Lung (tissue), 12 donors: ENCODE measurements around the gene C1GALT1. TPM values are rescaled to one million over a fixed set of nuclear protein-coding genes. Genes with fewer than 3 reads are reported as not detected.

ENCODE experiments used
- ATAC-seq: fragments of 200-7000 bp; cut with Tn5 transposase; one replicate; pipeline ENCODE4 v1.9.1; 2020; ENCODE audit warnings: moderate number of reproducible peaks; ENCODE audit not compliant: insufficient read depth, low FRiP score
- DNase-seq, 3 donors: peaks; one replicate each; pipeline ENCODE4 v3.0.0-alpha.2; 2013 to 2017
- H3K27ac ChIP-seq, 2 donors: one replicate each; pipeline ENCODE4 v1.5.1; 2013; ENCODE audit warnings: mild to moderate bottlenecking in 2 of 2, moderate library complexity in 2 of 2, control low read depth in 1 of 2, inconsistent platforms in 1 of 2, low read depth in 1 of 2, low read length in 1 of 2
- H3K27me3 ChIP-seq, 3 donors: one replicate each; pipeline ENCODE4 v1.5.1; 2013; ENCODE audit warnings: low read length in 2 of 3; ENCODE audit not compliant: control insufficient read depth in 3 of 3, insufficient read depth in 3 of 3
- H3K36me3 ChIP-seq, 4 donors: one replicate each; pipeline ENCODE4 v1.5.1; 2013; ENCODE audit warnings: low read length in 4 of 4, mild to moderate bottlenecking in 1 of 4, moderate library complexity in 1 of 4; ENCODE audit not compliant: control insufficient read depth in 4 of 4, insufficient read depth in 4 of 4
- H3K4me1 ChIP-seq, 5 donors: one replicate each; pipeline ENCODE4 v1.5.1; 2013; ENCODE audit warnings: low read length in 5 of 5, mild to moderate bottlenecking in 2 of 5, moderate library complexity in 1 of 5; ENCODE audit not compliant: control insufficient read depth in 5 of 5, insufficient read depth in 5 of 5
- H3K4me3 ChIP-seq: one replicate; pipeline ENCODE4 v1.5.1; 2013; ENCODE audit warnings: mild to moderate bottlenecking, control low read depth, moderate library complexity
- H3K9ac ChIP-seq, 2 donors: one replicate each; pipeline ENCODE4 v1.5.1; 2013; ENCODE audit warnings: low read length in 2 of 2, control low read depth in 1 of 2; ENCODE audit not compliant: insufficient read depth in 1 of 2
- H3K9me3 ChIP-seq, 4 donors: one replicate each; pipeline ENCODE4 v1.5.1; 2013; ENCODE audit warnings: low read length in 3 of 4, mild to moderate bottlenecking in 1 of 4, moderate library complexity in 1 of 4; ENCODE audit not compliant: control insufficient read depth in 4 of 4, insufficient read depth in 3 of 4
- WGBS, 2 donors: extraction: QIAGEN DNeasy Blood & Tissue Kit; methylation state at CpG; one replicate each; pipeline ENCODE4 v1.1.7; 2013; 5-methylcytosine and 5-hydroxymethylcytosine counted together
- polyA plus RNA-seq, 2 donors: library from polyadenylated mRNA; stranded (reverse); fragments of 200-250 nt; gene quantifications; one replicate each; pipeline ENCODE4 v1.2.1, GENCODE V29; 2013
- total RNA-seq, 2 donors: library from RNA; depleted of rRNA in 1 of 2; stranded (reverse); fragments of >200 nt in 1 of 2; gene quantifications; one replicate each; pipeline ENCODE4 v1.2.1, GENCODE V29; 2014 to 2021
- TF ChIP-seq, protein P1 (sequence below): IDR thresholded peaks from 2 replicates; pipeline ENCODE4 v1.5.1; 2012; ENCODE audit warnings: mild to moderate bottlenecking; ENCODE audit errors: control extremely low read depth, extremely low read depth
- donor health status: control.
- donor health status: control.
- donor health status: Bipolar disorder and iron deficiency.
- donor health status: healthy.
- donor health status: DM: yes; HTN: yes; CAD: no.

C1GALT1 gene
- total and polyA plus RNA-seq, 4 donors: 10.5 to 39.5 (median 23.3) TPM

DNA sequence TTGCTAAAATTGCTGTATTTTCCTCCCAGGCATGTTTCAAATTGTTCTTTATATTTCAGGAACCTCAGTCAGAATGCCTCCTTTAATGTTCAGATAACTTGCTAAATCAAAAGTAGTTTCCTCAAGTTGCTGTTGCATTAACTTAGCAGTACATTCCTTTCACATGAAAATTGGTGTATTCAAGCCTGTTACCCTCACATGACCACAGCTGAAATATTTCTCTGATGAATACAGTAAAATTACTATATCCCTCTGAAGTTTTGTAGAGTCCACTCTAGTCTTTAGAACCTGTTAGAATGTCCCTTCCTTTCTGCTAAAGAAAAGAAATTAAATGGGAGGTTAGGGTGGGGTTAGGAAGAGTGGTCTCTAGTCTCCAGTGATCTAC lies 24.5 kb upstream of the C1GALT1 start:
- DNase-seq (no peak), ATAC-seq (no peak)
- no peak overlapping the region for H3K4me3 ChIP-seq
- no peaks in the 10 kb centered on the region for H3K36me3 ChIP-seq
- H3K9ac ChIP-seq: no peak overlapping the region
- H3K27me3 ChIP-seq: no peaks in the 10 kb centered on the region
- no peak overlapping the region for H3K27ac ChIP-seq
- TF ChIP-seq, protein P1, sequence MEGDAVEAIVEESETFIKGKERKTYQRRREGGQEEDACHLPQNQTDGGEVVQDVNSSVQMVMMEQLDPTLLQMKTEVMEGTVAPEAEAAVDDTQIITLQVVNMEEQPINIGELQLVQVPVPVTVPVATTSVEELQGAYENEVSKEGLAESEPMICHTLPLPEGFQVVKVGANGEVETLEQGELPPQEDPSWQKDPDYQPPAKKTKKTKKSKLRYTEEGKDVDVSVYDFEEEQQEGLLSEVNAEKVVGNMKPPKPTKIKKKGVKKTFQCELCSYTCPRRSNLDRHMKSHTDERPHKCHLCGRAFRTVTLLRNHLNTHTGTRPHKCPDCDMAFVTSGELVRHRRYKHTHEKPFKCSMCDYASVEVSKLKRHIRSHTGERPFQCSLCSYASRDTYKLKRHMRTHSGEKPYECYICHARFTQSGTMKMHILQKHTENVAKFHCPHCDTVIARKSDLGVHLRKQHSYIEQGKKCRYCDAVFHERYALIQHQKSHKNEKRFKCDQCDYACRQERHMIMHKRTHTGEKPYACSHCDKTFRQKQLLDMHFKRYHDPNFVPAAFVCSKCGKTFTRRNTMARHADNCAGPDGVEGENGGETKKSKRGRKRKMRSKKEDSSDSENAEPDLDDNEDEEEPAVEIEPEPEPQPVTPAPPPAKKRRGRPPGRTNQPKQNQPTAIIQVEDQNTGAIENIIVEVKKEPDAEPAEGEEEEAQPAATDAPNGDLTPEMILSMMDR: no peak
- H3K4me1 ChIP-seq: no peaks in the 10 kb centered on the region
- H3K9me3 ChIP-seq: no peaks in the 10 kb centered on the region

DNA sequence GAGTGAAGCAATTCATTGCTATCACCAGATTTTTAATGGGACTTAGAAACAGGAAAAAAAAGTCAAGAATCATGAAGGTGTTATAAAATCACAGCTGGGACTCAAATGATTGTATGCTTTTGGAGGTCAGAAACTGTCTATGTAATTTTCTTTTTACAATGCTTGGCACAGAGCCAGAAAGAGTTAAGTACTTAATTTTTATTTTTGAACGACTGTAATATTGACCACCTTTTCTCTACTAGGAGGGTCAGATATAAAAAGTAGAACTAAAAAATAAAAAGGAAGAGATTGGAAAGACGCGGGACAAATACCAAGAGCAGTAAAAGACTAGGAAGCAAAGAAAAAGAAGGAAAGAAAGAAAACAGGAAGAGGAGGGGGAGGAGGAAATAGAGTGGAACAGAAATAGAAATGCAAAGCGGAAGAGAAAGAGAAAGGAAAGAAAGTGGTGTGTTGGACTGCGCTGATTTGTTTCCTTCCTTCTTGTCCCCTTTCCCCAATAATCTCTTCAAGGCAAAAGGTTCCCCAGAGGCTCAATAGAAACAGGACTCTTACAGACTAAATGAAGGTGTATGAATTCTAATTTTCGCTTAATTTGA lies 23.2 kb upstream of the C1GALT1 start:
- WGBS, 2 donors: 59 to 63% methylated on average over 6 of the region's 6 CpGs
- TF ChIP-seq, protein P1: no peak
- Histone ChIP-seq H3K4me1 (no peaks in the 10 kb centered on the region), H3K27ac (no peak overlapping the region), H3K36me3 (no peaks in the 10 kb centered on the region), H3K9me3 (no peaks in the 10 kb centered on the region), H3K27me3 (no peaks in the 10 kb centered on the region), H3K4me3 (no peak overlapping the region), H3K9ac (no peak overlapping the region)
- ATAC-seq: no peak
- no peak for DNase-seq

DNA sequence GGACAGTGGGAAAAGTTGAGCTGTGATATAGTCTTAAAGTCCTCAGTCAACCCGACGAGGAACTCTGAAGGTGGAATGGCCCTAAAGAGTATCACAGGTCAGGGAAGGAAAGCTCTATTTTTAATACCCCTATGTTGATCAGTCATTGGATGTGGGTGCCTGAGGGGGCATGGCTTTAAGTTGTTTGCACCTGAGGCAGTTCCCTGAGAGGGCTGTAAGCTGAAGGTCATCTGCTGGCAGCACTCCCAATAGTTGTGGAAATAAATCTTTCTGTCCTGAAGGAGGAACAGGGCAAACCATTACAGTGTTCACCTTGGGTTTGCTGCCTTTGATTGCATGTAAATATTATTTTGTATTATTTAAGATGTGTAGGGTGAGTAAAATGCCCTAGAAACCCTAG lies 17.8 kb upstream of the C1GALT1 start:
- no peaks in the 10 kb centered on the region for H3K36me3 ChIP-seq
- no peak overlapping the region for H3K27ac ChIP-seq
- H3K4me1 ChIP-seq: no peaks in the 10 kb centered on the region
- no peaks in the 10 kb centered on the region for H3K27me3 ChIP-seq
- ATAC-seq (no peak), DNase-seq (no peak)
- no peak overlapping the region for H3K4me3 ChIP-seq
- WGBS, 2 donors: 92 to 96% methylated on average over 2 of the region's 2 CpGs
- TF ChIP-seq, protein P1: no peak
- no peak overlapping the region for H3K9ac ChIP-seq
- H3K9me3 ChIP-seq: no peaks in the 10 kb centered on the region

DNA sequence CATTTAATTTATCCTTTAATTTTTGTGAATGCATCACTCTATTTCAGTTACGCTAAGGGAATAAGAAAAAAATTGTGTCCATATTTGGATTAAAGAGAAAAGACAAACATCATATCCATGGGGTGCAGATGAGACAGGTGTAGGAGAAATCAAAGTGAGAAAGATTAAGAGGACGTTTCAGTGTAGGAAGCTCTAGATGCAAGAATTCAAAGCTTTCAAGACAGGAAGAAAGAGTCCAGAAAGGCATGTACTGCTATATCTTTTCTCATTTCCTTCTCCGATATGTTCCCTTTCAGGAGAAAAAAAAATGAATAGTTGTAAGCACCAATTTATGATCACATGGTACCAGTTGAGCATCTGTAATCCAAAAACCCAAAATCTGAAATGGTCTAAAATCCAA lies 17.0 kb upstream of the C1GALT1 start:
- no peaks in the 10 kb centered on the region for H3K4me1 ChIP-seq
- WGBS, 2 donors: 91 to 94% methylated on average over 3 of the region's 3 CpGs
- no peak for DNase-seq
- H3K9me3 ChIP-seq: no peaks in the 10 kb centered on the region
- H3K27me3 ChIP-seq: no peaks in the 10 kb centered on the region
- no peak overlapping the region for H3K27ac ChIP-seq
- no peak overlapping the region for H3K9ac ChIP-seq
- no peak overlapping the region for H3K4me3 ChIP-seq
- H3K36me3 ChIP-seq: no peaks in the 10 kb centered on the region
- TF ChIP-seq, protein P1: no peak
- ATAC-seq: no peak
